ENCODE data around the gene TMEM131. TPM values are rescaled to one million over a fixed set of nuclear protein-coding genes. Genes with fewer than 3 reads are reported as not detected.

Gene TMEM131
- total and polyA plus RNA-seq, 2 of the 8 experiments (the other 6 are each of a cell fraction or from before 2014, with no cell fraction given): 9.7 to 22.9 TPM

- TF ChIP-seq USF2 (IDR thresholded peaks at IDR 0.05; ENCODE audit: low read length): no peak
- no peak for TF ChIP-seq RBBP5 (IDR thresholded peaks at IDR 0.05; ENCODE audit: borderline replicate concordance, low read depth, low read length)
- TF ChIP-seq ATF2 (IDR thresholded peaks at IDR 0.05; ENCODE audit: low read length): no peak
- no peak for TF ChIP-seq POU5F1 (IDR thresholded peaks at IDR 0.05; ENCODE audit: low read depth, low read length)
- TF ChIP-seq SP4 (IDR thresholded peaks at IDR 0.05; ENCODE audit: low read length): no peak
- TF ChIP-seq CTCF (IDR thresholded peaks at IDR 0.05; ENCODE audit: control extremely low read depth in 1 of 3, insufficient read depth in 1 of 3, low read depth in 1 of 3, low read length in 3 of 3): no peak
Measured at GRCh38 chr2:98013407-98014042, 17.8 kb upstream of the TMEM131 start (continued).

Measured in H1 (cell line).